Activated CD4-positive, alpha-beta T cell treated with anti-CD3 and anti-CD28 coated beads, Interleukin-2, amount 50 U/mL, for 48 hours (primary cell): ENCODE measurements around the gene HK1.
"Not testable (repeated sequence)": the region's sequence is repeated elsewhere in the genome, so short reads cannot be mapped to it uniquely, and the experiment has no call there.

ENCODE experiments used
- DNase-seq, 2 experiments: peaks; one replicate each; pipeline ENCODE4 v3.0.0-alpha.2; 2020

The HK1 gene

GRCh38 chr10:69312528-69312927 is 34.2 kb downstream of the HK1 start:
- no peak for DNase-seq

DNA sequence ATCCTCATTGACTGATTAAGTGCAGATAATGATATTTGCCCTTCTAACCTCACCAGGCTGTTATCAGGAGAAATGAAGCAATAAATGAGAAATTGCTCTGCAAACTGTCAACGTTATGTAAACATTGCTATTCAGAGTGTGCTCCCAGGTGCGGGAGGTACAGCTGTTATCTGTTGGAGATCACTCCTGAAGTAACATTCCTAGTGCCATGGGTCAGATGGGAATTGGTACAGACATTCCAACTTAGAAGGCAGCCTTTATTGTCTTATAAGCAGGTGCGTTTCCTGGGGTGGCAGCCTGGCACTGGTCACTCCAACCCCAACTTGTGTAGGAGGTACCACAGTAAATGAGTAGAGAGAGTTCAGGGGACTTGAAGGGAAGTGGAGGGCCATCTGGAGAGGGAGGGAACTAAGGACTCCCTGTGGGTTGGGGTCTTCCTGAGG is 36.8 kb downstream of the HK1 start:
- no peak for DNase-seq

DNA sequence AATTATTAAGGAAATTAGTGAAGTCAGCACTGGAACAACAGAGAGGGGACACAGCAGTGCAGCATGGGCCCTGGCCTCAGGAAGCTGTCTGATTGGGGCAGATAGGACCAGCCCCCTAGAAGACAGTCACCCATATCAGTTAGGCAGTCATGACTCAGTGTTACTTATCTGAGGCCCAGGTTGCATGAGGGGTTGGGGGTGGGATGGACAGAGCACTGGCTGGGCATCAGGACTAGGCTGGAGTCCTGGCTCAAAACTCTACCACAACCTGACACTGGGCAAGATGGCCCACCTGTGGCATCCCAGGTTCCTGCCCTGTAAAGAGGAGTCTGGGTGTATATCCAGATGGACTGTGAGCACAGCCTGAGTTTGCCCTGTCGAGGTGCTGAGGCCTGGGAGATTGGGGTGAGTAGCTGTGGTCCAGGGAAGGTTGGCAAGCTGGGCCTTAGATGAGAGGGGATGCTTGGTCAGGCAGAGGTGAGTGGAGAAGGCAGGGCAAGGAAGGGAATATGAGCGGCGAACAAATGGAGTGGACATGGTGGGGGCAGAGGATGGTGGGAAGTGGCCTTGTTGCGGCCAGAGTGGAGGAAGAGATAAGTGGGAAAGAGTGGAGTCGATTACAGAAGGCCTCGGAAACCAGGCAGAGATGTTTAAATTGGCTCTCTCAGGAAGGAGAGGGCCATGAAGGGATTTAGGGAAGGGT is 37.5 kb downstream of the HK1 start:
- no peak for DNase-seq

DNA sequence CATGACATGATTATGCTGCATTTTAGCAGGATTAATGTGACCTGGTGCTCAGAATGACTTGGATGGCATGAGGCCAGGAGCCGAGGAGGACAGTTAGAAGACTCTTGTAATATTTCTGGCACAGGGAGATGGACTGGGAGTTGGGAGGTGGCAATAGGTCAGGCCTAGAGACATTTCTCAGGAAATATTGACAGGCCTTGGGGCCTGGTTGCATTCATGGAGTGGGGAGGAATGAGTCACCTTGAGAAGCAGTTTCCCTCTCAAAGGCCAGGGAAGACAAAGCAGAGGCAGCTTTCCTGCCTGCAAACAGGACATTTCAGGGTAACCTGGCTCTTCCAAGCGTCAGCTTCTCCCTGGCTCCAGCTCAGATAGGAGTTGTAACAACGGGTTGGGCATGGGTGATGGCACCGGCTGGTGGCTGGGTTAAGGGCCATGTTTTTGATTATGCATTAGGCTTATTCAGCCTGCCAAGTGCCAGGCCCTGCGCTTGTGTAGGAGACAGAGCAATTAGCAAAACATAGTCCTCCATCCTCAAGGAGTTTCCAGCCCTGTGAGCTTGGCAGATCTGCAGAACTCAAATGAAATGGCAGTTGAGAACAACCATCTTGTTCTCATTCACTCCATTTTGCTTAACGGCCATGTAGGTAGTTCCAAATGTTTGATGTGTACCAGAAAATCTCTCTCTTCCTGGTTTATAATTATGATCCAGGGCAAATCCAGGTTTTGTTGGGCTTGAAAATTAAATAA is 38.2 kb downstream of the HK1 start:
- DNase-seq = peak in 1 of 2 experiments; percentile 15

DNA sequence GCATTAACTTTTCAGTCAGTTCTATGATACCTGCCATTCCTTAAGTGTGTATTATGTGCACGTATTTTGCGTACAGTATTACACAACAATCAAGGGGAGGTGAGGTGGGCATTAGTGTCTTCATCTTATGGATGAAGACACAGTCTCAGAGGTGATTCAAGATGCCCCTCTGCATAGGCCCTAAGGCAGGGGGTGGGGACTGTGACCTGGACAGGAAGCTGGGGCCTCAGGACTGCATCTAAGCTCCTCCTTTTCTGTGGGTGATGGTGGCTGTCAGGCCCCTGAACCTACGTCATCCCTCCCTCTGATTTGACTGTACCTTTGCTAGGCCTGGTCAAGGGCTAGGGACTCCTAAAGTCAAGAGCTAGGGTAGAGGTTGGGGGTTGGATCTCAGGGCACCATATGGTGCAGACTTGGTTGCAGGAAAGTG is 38.9 kb downstream of the HK1 start:
- DNase-seq = peak; percentile 48 to 66

GRCh38 chr10:69317626-69318105 is 39.4 kb downstream of the HK1 start:
- DNase-seq = no peak

DNA sequence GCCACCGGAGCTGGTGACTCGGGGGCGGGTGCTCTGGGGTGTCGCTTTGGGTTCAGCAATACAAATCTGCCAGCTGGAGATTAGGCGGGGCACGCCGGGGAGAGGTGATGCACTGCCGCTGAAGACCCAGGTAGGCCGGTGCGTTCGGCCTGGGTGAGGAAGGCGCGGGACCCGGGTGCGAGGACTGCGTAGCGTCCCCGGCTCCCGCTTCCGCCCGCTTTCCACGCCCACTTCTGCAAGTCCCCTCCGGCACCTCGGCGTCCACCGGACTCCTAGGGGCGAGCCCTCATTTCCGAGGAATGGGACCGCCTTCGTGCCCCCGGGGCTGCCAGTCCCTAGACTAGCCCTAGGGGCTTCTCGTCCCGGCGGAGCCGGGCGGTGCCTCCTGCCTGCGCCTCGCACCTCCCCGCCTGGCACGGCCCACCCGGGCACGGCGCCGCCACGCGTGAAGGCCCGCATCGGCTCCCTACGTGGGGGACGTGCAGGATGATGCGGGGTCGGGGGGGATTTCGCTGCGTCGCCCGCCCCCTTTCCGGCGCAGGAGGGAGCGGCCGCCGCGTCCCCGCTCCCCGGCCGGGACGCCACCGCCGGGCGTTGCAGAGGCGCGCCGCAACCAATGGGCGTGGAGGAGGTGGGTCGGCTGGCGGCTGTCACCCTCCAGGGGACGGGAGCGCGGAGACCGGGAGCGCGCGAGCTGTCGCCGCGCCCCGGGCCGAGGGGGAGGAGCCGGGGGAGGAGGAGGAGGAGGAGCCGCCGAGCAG is 40.0 kb downstream of the HK1 start:
- peak; percentile 91 to 93 for DNase-seq

- DNase-seq = peak; percentile 82 to 87
Measured at GRCh38 chr10:69318867-69319727, 40.8 kb downstream of the HK1 start.

- peak in 1 of 2 experiments; percentile 39 for DNase-seq
Measured at GRCh38 chr10:69319841-69320316, 41.6 kb downstream of the HK1 start.

- no peak for DNase-seq
Measured at GRCh38 chr10:69320521-69320920, 42.2 kb downstream of the HK1 start.

- DNase-seq = no peak
Measured at GRCh38 chr10:69321039-69321715, 42.9 kb downstream of the HK1 start.

GRCh38 chr10:69321865-69322264 is 43.6 kb downstream of the HK1 start:
- DNase-seq = no peak

- DNase-seq = not testable (repeated sequence)
Measured at GRCh38 chr10:69322346-69322745, 44.0 kb downstream of the HK1 start.

GRCh38 chr10:69323622-69324021 is 45.3 kb downstream of the HK1 start:
- no peak for DNase-seq

GRCh38 chr10:69324583-69324982 is 46.3 kb downstream of the HK1 start:
- DNase-seq = no peak

DNA sequence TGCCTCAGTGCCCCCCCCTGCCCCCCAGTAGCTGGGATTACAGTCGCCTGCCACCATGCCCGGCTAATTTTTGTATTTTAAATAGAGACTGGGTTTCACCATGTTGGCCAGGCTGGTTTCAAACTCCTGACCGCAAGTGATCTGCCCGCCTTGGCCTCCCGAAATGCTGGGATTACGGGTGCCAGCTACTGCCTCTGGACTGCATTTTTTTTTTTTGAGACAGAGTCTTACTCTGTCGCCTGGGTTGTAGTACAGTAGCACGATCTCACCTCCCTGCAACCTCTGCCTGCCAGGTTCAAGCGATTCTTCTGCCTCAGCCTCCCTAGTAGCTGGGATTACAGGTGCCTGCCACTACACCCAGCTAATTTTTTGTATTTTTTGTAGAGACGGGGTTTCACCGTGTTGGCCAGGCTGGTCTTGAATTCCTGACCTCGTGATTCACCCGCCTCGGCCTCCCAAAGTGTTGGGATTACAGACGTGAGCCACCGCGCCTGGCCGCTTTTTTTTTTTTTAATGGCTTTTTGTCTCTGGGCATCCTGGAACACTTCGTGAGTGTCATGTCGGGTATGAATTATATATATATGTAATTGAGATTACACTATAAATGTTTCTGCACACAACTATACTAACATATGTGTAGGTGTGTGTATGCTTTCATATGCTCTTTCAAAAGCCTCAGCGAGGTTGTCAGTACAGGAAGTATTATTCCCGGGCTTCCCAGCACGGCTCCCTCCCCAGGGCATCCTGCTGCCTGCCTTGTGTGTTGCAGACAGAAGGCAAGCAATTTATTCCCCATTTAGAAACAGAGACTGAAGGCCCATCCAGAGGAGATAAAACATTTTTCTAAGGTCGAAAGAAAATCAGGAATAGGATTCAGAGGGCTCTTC is 47.6 kb downstream of the HK1 start:
- not testable (repeated sequence) for DNase-seq

GRCh38 chr10:69326692-69327091 is 48.4 kb downstream of the HK1 start:
- no peak for DNase-seq

- DNase-seq = peak; percentile 38 to 56
Measured at GRCh38 chr10:69327463-69328379, 49.4 kb downstream of the HK1 start.

DNA sequence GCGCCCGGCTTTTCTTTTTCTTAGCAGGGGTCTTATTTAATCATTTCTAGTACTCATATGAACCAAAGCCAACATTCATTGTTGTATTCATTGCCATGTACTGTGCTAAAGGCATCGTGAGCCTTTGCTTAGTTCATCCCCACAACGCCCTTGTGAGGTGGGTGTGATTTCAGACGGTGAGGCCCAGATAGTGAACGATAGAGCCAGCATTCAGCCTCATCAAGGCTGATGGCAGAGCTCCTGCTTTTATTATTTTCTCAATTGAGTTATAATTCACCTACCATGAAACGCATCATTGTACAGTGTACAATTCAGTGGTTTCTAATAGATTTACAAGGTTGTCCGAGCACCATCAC is 50.1 kb downstream of the HK1 start:
- DNase-seq = no peak
